Peyer's patch (tissue), 4 donors: ENCODE data around the gene DMD. TPM values are rescaled to one million over a fixed set of nuclear protein-coding genes. Genes with fewer than 3 reads are reported as not detected.

Source experiments
- DNase-seq, 3 donors: peaks; one replicate each; pipeline ENCODE4 v3.0.0-alpha.2; 2017 to 2019
- H3K27ac ChIP-seq, 4 donors: fragments of 200-600 bp; sonication (generic); one replicate each; pipeline ENCODE4 v1.5.1; 2016 to 2019
- H3K27me3 ChIP-seq, 2 donors: fragments of 200-600 bp; sonication (generic); one replicate each; pipeline ENCODE4 v1.5.1; 2019
- H3K36me3 ChIP-seq, 3 donors: fragments of 200-600 bp; sonication (generic); one replicate each; pipeline ENCODE4 v1.5.1; 2016 to 2019
- H3K4me1 ChIP-seq, 4 donors: fragments of 200-600 bp; sonication (generic); one replicate each; pipeline ENCODE4 v1.5.1; 2016 to 2019
- H3K4me3 ChIP-seq, 4 donors: fragments of 200-600 bp; sonication (generic); 1 replicate in 3 of 4; 2 replicates in 1 of 4; pipeline ENCODE4 v1.5.1; 2016 to 2019; ENCODE audit warnings: mild to moderate bottlenecking in 1 of 4
- H3K9me3 ChIP-seq, 4 donors: fragments of 200-600 bp; sonication (generic); one replicate each; pipeline ENCODE4 v1.5.1; 2016 to 2019; ENCODE audit warnings: mild to moderate bottlenecking in 1 of 4
- POLR2A ChIP-seq, 2 donors: fragments of 450-650 bp; IDR thresholded peaks; one replicate each; pipeline ENCODE4 v1.5.1; 2017; ENCODE audit warnings: antibody characterized with exemption in 2 of 2, mild to moderate bottlenecking in 2 of 2, moderate library complexity in 2 of 2
- total RNA-seq, 4 donors: library from RNA; depleted of rRNA; stranded (reverse); fragments of >200 nt; gene quantifications; one replicate each; pipeline ENCODE4 v1.1.0, GENCODE V29; 2016
- TF ChIP-seq, protein P1 (sequence below), 6 experiments: fragments of 450-650 bp in 4 of 6; fragments of 200-600 bp in 2 of 6; sonication (generic) in 1 of 6; IDR thresholded peaks; one replicate each; pipeline ENCODE4 v1.5.1; 2017 to 2019; ENCODE audit warnings: antibody characterized with exemption in 6 of 6, mild to moderate bottlenecking in 3 of 6, moderate library complexity in 1 of 6

Gene DMD
- total RNA-seq, 4 donors from 2014 or later, result 15.8 to 109 (median 19.1) TPM

DNA sequence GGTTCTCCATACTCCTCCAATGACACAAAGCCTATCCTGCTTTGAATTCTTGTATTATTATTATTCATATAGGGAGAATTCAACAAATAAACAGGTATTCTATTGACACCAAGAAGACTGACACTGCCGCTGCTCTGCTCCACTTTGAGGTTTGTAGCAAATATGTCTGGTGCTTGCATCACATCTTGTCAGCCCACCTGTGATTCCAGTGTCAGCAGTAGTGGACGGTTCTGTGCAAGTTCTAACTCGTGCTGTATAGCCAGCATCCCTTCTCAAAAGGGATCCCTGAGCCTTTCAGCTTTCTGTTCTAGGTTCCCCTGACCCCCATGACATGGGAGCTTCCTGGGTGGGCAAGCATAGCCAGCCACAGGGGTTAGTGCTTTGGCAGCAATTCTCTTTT is 1843.5 kb downstream of the DMD start:
- Histone ChIP-seq H3K4me3 (no peak overlapping the region), H3K4me1 (no peaks in the 10 kb centered on the region), H3K36me3 (no peaks in the 10 kb centered on the region), H3K9me3 (no peaks in the 10 kb centered on the region), H3K27me3 (no peaks in the 10 kb centered on the region), H3K27ac (no peak overlapping the region)
- DNase-seq, result no peak
- TF ChIP-seq, protein P1, sequence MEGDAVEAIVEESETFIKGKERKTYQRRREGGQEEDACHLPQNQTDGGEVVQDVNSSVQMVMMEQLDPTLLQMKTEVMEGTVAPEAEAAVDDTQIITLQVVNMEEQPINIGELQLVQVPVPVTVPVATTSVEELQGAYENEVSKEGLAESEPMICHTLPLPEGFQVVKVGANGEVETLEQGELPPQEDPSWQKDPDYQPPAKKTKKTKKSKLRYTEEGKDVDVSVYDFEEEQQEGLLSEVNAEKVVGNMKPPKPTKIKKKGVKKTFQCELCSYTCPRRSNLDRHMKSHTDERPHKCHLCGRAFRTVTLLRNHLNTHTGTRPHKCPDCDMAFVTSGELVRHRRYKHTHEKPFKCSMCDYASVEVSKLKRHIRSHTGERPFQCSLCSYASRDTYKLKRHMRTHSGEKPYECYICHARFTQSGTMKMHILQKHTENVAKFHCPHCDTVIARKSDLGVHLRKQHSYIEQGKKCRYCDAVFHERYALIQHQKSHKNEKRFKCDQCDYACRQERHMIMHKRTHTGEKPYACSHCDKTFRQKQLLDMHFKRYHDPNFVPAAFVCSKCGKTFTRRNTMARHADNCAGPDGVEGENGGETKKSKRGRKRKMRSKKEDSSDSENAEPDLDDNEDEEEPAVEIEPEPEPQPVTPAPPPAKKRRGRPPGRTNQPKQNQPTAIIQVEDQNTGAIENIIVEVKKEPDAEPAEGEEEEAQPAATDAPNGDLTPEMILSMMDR (IDR thresholded peaks at IDR 0.05), result no peak
- TF ChIP-seq POLR2A (IDR thresholded peaks at IDR 0.05), result no peak

DNA sequence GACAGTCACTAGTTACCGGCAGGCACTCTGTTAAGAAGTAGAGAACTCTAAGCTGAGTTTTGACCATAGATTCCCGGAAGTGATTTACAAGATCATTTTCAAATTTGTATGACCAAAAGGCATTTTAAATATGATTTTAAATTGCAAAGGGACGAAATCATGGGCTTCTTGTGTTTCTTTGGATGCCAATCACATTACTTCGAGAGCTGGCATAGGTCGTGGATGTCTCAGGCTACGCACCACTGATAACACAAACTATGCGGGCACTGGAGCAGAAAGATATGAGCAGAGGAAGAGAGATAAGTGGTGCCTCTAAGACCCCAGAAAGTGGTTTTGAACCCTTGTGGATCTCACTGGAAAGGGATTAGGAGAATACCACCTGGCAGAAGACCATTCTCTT is 1845.3 kb downstream of the DMD start:
- TF ChIP-seq, protein P1 (IDR thresholded peaks at IDR 0.05), result no peak
- no peak for TF ChIP-seq POLR2A (IDR thresholded peaks at IDR 0.05)
- Histone ChIP-seq H3K36me3 (no peaks in the 10 kb centered on the region), H3K9me3 (no peaks in the 10 kb centered on the region), H3K27ac (no peak overlapping the region), H3K27me3 (no peaks in the 10 kb centered on the region), H3K4me1 (no peaks in the 10 kb centered on the region), H3K4me3 (no peak overlapping the region)
- DNase-seq, result no peak

DNA sequence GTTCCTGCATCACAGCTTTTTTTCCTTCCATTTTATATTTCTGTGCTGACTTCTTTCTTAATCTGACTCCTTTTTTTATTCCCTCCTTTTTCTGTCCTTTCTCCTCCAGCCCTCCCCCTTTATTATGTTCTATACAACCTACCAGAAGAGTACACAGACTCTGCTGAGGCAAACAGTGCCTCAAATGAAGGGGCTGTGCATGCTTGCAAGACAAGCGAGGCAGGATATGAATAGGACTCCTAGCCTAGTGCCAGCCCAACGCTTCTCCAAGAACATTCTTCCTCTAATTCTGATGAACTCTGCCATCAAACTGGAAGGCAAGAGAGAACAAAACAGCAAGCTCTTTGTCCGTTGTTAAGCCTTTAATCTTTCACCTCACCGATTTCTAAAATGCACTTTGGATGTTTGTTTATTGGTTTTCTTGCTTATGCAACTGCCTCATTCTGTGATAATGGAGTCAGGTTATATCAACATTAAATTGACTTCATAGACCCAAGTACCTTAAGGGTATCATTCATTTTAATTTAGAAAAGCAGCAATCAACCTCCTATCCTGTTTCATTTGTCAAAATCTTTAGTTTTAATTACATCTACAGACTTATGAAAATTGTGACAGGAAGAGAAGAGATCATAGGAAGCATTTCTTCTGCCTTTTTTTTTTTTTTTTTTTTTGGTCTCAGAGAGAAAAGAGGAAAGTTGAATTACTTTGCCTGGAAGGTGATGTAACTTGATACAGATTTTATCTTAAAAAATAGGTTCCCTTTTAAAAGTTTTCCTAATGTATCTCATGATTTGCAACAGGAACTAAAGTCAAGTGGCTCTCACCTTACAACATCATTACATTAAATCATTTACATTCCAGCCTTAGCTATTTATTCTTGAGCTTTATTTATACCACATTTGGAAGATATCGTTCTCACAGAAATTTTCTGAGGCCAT is 1854.8 kb downstream of the DMD start:
- Histone ChIP-seq H3K36me3 (no peaks in the 10 kb centered on the region), H3K4me1 (no peaks in the 10 kb centered on the region), H3K9me3 (no peaks in the 10 kb centered on the region), H3K27ac (no peak overlapping the region), H3K4me3 (no peak overlapping the region), H3K27me3 (no peaks in the 10 kb centered on the region)
- no peak for DNase-seq
- TF ChIP-seq POLR2A (IDR thresholded peaks at IDR 0.05), result no peak
- TF ChIP-seq, protein P1 (IDR thresholded peaks at IDR 0.05), result no peak

GRCh38 chrX:31355206-31355955 is 1856.0 kb downstream of the DMD start:
- no peaks in the 10 kb centered on the region for H3K36me3 ChIP-seq
- TF ChIP-seq, protein P1 (IDR thresholded peaks at IDR 0.05), result no peak
- TF ChIP-seq POLR2A (IDR thresholded peaks at IDR 0.05), result no peak
- H3K27me3 ChIP-seq, result no peaks in the 10 kb centered on the region
- H3K4me1 ChIP-seq, result no peaks in the 10 kb centered on the region
- H3K4me3 ChIP-seq, result no peak overlapping the region
- H3K9me3 ChIP-seq, result no peaks in the 10 kb centered on the region
- DNase-seq, result no peak
- no peak overlapping the region for H3K27ac ChIP-seq

DNA sequence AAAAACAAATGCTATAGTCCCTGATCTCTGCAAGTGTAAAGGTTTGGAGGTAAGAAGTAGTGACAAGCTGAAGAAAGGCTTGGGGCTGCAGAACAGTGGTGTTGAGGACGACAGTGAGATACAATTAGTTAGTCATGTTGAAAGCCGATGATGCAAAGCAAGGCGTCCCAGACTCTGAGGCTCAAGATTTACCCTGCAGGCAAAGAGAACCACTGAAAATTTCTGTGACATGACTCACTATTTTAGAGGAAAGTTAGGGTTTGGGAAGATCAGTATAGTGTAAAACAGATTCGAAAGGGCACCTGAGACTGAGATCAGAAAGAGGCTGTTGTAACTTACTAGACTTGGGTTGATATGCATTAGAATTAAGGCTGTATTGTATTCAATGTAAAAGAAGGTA is 1858.3 kb downstream of the DMD start:
- Histone ChIP-seq H3K36me3 (no peaks in the 10 kb centered on the region), H3K27me3 (no peaks in the 10 kb centered on the region), H3K4me1 (no peaks in the 10 kb centered on the region), H3K4me3 (no peak overlapping the region), H3K27ac (no peak overlapping the region), H3K9me3 (no peaks in the 10 kb centered on the region)
- no peak for DNase-seq
- TF ChIP-seq, protein P1 (IDR thresholded peaks at IDR 0.05), result no peak
- no peak for TF ChIP-seq POLR2A (IDR thresholded peaks at IDR 0.05)
